ENCODE results near the gene NQO2.
"Not testable (repeated sequence)": the region's sequence is repeated elsewhere in the genome, so short reads cannot be mapped to it uniquely, and the experiment has no call there.

The NQO2 gene

DNA sequence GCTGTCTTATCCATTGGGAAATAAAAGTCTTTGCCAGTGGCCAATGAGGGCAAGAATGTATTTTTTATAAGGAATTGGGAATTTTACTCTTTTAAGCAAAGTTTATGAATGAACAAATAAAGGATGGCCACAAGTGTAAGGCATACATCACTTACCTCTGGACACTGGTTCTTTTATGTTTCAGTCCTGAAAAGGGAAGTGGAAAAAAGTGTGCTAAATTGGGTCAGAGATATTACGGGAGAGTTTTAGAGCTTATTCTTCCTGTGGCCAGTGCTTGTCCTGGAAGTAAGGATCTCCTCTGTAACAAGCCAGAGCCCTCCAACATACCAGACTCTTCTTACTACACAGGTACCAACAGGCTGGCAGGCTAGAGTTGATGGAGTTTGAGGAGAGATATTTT, 46.1 kb downstream of the NQO2 start:
- DNase-seq: no peak

DNA sequence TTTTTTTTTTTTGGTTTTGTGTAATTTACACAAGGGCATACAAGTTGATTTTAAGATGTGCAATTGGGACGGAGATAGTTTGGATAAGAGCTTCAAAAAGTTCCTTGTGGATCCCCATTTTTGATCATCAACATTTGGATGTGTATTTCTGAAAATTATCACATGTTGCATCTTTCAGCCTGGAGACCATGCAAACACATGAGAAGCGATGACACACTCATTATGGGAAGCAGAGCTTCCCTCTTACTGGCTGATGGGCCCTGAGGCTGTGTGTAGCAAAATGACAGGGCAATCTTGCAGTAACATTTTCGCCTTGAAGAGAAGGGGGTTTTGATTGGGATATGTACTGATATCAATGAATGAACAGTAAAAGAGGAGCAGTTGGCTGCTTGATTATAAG, 46.6 kb downstream of the NQO2 start:
- DNase-seq: no peak

DNA sequence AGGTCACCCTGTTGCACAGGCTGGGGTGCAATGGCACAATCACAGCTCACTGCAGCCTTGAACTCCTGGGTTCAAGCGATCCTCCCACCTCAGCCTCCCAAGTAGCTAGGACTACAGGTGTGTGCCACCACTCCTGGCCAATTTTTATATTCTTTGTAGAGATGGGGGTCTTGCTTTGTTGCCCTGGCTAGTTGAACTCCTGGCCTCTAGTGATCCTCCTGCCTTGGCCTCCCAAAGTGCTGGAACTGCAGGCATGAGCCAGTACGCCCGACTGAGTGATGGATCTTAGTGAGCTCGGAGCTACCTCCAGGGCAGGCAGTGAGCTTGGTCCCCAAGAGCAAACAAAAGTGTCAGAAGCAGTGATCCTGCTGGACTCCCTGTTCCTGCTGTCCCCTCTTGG, 48.3 kb downstream of the NQO2 start:
- DNase-seq: not testable (repeated sequence)

DNA sequence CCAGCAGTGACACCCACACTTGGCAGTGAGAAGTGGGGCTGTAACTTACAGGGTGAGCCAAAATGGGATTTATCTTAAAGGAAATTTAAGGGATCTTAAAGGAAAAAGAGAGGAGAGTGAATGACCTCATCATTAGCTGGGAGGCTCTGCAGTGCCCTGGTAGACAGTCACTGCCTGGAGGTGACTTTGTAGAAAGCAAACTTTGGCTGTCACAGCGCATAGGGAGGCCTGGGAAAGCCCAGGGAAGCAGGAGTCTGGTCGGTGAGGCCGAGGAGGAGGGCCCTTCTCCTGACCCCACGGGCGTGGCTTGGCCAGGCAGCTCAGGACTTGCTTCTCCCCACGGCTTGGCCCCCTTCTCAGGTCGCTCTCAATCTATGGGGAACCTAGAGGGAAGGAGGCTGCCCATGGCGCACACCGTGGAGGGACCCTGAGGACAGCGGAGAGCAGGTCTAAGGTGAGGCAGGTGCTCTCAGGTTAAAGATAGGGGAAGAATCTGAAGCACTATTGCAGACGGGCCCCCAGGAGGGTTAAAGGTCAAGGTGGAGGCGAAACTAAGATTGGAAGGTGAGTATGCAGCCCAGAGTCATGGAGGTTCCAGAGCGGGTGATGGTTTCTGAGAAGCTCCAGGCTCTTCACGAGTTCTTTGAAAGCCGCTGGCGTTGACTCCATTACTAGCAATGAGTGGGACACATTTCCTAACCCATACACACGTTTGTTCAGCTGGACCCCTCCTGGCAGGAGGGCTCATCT, 53.0 kb downstream of the NQO2 start:
- DNase-seq: no peak

DNA sequence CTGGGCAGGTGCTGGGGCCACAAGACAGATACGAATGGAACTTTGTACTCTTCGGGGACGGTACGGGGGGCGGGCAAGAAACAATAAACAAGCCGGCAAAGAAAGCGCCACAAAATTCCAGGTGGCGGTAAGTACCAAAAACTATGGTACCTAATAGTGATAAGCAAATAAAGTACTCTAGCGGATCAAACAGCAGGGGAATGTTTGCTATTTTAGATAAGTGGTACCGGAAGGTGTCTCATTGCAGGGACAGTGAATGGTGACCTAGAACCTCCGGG, 53.5 kb downstream of the NQO2 start:
- no peak for DNase-seq

DNA sequence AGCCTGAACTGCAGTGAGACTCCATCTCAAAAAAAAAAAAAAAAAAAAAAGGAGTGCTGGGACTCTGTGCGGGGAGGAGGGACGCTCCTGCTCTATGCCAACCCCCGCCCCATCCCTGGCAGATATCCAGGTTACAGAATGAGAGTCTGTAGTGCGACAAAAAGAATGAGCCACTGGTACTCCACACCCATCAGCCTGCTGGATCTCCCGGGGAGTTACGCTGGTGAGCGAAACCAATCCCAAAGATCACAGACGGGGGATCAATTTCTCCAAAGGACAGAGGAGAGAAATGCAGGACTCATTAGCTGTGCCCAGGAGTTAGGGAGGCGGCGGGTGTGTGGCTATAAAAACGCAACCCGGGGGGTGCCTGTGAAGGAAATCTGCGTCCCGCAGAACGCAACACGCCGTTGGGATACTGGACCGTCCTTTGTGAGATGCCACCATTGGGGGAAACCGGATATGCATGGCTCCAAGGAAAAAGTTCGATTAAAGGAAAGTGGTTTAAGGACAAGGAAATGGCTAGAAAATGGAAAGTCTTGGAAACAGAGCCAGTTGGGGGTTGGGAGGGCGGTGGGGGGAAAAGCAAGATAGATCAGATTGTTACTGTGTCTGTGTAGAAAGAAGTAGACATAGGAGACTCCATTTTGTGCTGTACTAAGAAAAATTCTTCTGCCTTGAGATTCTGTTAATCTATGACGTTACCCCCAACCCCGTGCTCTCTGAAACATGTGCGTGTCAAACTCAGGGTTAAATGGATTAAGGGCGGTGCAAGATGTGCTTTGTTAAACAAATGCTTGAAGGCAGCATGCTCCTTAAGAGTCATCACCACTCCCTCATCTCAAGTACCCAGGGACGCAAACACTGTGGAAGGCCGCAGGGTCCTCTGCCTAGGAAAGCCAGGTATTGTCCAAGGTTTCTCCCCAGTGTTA, 54.8 kb downstream of the NQO2 start:
- DNase-seq: not testable (repeated sequence)

DNA sequence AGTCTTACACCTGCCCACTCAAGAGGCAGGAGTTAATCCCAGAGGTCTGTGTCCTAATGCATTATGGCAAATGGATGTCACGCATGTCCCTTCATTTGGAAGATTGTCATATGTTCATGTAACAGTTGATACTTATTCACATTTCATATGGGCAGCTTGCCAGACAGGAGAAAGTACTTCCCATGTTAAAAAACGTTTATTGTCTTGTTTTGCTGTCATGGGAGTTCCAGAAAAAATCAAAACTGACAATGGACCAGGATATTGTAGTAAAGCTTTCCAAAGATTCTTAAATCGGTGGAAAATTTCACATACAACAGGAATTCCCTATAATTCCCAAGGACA, 55.4 kb downstream of the NQO2 start:
- not testable (repeated sequence) for DNase-seq

DNA sequence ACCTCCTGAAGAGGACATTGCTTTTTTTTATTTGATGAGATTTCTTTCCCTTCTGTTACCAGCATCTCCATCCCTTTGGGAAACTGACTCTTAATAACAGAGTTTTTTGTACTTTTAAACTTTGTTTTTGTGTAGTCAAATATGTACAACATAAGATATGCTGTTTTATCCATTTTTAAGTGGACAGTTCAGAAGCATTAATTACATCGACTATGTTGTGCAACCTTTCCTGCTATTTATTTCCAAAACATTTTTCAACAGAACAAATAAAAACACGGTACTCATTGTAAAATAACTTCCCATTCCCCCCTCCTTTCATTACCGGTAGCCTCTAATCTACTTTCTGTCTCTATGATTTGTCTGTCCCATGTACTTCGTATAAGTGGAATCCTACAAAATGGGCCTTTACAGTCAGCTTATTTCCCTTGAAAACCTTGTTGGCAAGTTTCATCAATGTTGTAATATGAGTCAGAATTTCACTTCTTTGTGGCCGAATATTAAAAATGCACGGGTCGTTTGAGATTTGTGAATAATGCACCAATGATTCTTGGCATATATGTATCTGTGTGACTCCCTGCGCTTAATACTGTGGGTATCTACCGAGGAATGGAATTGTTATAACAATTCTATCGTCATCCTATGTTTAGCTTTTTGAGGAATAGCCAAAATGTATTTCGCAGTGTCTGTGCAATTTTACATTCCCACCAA, 57.5 kb downstream of the NQO2 start:
- DNase-seq: no peak

DNA sequence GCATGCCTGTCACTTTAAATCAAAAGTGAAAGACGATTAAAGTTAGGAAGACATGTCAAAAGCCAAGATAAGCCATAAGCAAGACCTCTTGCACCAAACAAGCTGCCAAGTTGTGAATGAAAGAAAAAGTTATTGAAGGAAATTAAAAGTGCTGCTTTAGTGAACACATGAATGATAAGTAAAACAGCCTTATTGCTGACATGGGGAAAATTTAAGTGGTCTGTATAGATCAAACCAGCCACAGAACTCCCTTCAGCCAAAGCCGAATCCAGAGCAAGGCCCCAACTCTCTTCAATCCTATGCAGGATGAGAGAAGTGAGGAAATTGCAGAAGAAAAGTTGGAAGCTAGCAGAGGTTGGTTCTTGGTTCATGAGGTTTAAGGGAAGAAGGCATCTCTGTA, 59.3 kb downstream of the NQO2 start:
- no peak for DNase-seq

DNA sequence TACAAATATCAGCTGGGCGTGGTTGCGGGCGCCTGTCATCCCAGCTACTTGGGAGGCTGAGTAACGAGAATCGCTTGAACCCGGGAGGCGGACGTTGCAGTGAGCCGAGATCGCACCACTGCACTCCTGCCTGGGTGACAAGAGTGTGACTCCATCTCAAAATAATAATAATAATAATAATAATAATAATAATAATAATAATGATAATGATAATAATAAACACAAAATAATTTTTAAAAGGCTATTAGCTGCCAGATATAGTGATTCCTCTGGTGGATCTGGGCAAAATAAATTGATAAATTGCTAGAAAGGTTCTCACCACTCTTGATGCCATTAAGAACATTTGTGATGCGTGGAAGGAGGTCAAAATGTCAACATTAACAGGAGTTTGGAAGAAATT, 60.4 kb downstream of the NQO2 start:
- not testable (repeated sequence) for DNase-seq

DNA sequence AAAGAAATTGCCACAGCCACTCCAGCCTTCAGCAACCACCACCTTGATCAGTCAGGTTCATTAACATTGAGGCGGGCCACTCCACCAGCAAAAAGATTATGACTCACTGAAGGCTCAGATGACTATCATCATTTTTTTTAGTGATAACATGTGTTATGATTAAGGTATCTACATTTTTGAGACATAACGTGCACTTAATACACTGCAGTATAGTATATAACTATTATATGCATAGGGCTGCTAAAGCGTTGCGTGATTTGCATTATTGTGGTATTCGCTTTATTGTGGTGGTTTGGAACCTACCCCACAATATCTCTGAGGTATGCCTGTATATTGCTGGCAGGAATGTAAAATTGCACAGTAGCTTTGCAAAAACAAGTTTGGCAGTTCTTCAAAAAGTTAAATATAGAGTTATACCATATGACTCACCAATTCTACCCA, 61.8 kb downstream of the NQO2 start:
- no peak for DNase-seq

DNA sequence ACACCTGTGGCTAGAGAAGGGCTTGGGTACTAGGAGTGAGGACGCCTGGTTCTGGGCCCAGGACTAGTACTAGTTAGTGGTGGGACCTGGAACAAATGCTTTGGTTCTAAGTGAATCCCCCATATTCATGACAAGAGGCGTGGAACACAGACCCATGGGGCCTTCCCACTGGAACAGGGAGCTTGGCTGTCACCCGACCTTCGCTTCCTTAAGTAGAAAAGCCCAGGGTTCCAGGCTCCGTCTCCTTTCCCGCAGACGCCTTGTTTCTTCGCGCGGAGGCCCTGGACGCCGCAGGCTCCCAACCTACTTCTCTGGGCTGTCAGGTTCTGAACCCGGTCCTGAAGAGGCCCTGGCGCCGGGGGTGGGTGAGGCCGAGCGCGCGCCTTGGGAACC, 63.6 kb downstream of the NQO2 start:
- not testable (repeated sequence) for DNase-seq

DNA sequence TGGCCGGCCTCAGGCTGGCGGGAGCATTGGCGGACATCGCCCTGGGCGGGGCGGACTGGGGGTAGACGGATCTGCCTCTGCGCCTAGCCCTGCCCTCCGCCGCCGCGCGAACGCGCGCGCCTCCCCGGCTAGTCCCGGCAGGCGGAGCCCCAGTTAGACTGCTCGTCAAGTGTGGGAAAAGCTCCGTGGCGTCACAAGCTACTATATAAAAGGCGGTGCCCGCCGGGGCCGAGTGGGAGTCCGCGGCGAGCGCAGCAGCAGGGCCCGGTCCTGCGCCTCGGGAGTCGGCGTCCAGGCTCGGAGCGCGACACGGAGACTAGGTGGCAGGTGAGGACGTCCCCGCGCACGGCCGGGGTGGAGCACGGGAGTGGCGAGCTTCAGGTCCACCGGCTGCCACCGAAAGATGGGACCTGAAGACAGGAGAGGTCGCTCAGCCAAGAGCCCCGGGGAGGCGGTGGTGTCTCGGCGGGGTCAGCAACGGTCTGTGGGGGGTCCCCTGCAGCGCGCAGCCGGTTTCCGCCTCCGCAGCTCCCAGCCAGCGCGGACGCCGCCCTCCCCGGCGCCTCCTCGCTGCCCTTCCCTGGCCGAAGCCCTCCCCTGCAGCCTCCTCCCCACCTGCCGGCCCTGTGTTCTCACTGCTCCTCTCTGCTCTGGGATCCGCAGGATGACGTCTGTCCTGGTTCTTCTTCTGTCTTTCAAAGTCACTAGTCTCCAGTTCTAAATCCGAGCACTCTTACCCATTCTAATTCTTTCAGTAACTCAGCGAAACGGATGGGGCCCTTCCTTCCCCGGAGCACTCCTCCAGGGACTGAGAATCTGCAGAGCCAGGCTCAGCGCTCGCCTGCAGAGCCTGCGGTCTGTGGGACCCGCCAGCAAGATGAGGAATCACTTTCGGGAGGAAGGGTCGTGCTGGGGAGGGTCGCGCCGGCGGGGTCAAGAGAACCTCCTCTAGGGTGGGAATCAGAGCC, 64.3 kb downstream of the NQO2 start:
- peak; percentile 90 to 92 for DNase-seq

DNA sequence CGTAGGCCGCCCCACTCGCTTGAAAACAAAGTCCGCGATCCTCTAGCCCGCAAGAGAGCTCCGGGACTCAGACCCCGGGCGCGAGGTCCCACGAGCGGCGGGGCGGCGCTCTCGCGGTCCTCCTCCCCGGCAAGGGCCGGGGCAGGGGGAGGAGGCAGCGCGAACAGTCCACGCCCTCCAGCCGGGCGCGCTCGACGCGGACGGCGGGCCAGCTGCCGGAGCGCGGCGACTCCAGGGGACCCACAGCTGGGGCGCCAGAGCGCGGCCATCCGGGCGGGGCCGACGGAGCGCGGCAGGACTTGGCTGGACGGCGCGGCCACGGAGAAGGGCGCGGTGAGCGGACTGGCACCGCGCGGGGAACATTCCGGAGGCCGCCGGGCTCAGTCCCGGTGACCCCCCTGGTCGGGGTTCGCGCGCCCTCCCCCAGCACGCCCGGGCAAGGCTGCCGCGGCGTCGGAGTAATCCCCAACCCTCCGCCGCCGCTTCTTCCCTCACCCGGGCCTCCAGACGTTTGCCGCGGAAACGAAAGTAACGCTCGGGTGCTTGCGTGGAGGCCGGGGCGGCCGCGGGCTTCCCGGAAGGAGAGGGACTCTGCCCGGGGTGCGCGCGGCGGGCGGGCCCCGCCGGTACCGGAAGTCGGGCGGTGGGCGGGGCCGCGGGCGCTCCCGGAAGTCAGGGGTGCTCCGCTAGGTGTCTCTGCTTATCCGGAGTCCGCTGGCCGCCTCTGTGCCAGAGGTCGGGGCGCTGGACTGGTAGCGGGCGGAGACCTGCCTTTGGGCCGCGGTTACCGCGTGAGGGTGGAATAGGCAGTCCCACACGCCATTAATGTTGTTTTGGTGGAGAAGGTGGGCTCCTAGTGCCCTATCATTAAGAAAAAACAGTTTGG, 68.9 kb downstream of the NQO2 start, which contains the start of gene RIPK1:
TSS of gene RIPK1 (plus strand) at position 166 of the 886 bp plus-strand sequence. CDS start 8,330 bp downstream, outside the sequence.
- peak; percentile 96 for DNase-seq

All from stimulated activated CD4-positive, alpha-beta T cell treated with anti-CD3 and anti-CD28 coated beads, Interleukin-2, amount 100 ng/mL, for 24 hours (primary cell).